PFSK-1 (cell line): ENCODE data around the gene CSPG5.

Experiments used
- FOXP2 ChIP-seq: optimal IDR thresholded peaks from 2 replicates; pipeline ENCODE3; 2011; ENCODE audit warnings: borderline replicate concordance, control low read depth, inconsistent platforms; ENCODE audit not compliant: insufficient read depth; ENCODE audit errors: extremely low read length, extremely low read depth
- POLR2AphosphoS5 ChIP-seq: IDR thresholded peaks from 2 replicates; pipeline ENCODE4 v1.6.1; 2012; ENCODE audit warnings: low read depth, mild to moderate bottlenecking, control low read depth, low read length, moderate library complexity
- SIN3A ChIP-seq: IDR thresholded peaks from 2 replicates; pipeline ENCODE4 v1.6.1; 2012; ENCODE audit warnings: mild to moderate bottlenecking, low read length, moderate library complexity, borderline replicate concordance; ENCODE audit not compliant: insufficient read depth
- TAF1 ChIP-seq: IDR thresholded peaks from 2 replicates; pipeline ENCODE4 v1.6.1; 2012; ENCODE audit warnings: low read length, control low read depth, borderline replicate concordance; ENCODE audit not compliant: insufficient read depth
- TF ChIP-seq, protein P1 (sequence below), 2 experiments: IDR thresholded peaks; 2 replicates each; pipeline versions ENCODE4 v1.6.1 to v1.8.0; 2011 to 2012; ENCODE audit warnings: low read depth in 2 of 2, low read length in 2 of 2, control low read depth in 1 of 2, inconsistent platforms in 1 of 2, mild to moderate bottlenecking in 1 of 2, moderate library complexity in 1 of 2; ENCODE audit not compliant: insufficient read depth in 1 of 2

CSPG5 gene

GRCh38 chr3:47540281-47540680 is 38.4 kb downstream of the CSPG5 start:
- TF ChIP-seq TAF1, result no peak
- TF ChIP-seq FOXP2, result no peak
- TF ChIP-seq, protein P1, sequence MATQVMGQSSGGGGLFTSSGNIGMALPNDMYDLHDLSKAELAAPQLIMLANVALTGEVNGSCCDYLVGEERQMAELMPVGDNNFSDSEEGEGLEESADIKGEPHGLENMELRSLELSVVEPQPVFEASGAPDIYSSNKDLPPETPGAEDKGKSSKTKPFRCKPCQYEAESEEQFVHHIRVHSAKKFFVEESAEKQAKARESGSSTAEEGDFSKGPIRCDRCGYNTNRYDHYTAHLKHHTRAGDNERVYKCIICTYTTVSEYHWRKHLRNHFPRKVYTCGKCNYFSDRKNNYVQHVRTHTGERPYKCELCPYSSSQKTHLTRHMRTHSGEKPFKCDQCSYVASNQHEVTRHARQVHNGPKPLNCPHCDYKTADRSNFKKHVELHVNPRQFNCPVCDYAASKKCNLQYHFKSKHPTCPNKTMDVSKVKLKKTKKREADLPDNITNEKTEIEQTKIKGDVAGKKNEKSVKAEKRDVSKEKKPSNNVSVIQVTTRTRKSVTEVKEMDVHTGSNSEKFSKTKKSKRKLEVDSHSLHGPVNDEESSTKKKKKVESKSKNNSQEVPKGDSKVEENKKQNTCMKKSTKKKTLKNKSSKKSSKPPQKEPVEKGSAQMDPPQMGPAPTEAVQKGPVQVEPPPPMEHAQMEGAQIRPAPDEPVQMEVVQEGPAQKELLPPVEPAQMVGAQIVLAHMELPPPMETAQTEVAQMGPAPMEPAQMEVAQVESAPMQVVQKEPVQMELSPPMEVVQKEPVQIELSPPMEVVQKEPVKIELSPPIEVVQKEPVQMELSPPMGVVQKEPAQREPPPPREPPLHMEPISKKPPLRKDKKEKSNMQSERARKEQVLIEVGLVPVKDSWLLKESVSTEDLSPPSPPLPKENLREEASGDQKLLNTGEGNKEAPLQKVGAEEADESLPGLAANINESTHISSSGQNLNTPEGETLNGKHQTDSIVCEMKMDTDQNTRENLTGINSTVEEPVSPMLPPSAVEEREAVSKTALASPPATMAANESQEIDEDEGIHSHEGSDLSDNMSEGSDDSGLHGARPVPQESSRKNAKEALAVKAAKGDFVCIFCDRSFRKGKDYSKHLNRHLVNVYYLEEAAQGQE (IDR thresholded peaks at IDR 0.05; ENCODE audit: insufficient read depth in 1 of 2, low read depth in 2 of 2, low read length in 2 of 2), result no peak
- TF ChIP-seq SIN3A, result no peak

DNA sequence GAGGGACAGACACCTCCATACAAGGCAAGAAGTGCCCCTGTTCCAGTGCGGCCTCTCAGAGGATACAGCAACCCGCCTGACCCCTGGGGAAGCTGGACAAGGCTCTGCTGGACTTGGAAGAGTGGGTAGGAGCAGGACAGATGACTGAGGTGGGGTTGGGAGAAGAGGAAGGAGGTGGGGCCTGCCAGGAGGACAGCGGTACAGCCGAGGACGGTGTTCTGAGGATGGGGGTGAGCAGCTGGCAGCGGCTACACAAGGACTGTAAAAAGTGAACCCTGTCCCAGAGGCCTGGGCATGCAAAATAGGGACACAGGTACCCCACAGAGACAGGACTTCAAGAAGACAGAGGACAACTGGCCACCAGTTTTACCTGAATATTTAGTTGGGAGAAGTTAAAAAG is 41.7 kb downstream of the CSPG5 start:
- no peak for TF ChIP-seq TAF1
- no peak for TF ChIP-seq POLR2AphosphoS5
- TF ChIP-seq, protein P1 (IDR thresholded peaks at IDR 0.05; ENCODE audit: insufficient read depth in 1 of 2, low read depth in 2 of 2, low read length in 2 of 2), result no peak
- TF ChIP-seq FOXP2, result no peak
- TF ChIP-seq SIN3A, result no peak

DNA sequence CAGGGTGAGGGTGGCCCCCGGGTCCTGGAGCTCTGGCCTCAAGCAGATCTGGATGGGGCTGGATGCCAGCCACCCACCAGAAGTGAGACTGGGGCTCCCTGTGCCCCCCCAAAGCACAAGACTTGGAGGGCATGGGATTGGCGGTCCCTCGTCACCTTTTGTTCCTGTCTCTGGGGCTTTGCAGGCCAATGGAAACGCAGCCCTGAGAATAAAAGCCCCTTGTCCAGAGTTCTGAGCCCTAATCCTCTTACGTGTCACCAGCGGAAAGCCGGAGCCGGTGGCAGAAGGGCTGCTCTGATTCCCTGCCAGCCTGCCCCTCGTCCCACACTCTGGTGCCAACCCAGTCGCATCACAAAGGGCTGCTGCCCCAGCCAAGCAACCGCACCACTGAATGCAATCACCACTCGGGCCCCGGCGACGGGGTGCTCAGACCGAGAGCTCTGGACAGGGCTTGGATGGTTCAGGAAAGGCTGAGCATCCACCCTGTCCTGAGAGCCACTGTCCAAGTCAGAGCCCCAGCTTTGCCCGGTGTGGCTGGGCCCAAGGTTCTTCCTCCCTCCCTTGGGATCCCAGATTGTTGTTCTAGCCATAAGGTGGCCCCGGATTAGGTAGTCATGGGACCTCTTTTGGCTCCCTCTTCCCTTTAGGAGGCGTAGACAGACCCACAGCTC is 42.3 kb downstream of the CSPG5 start:
- TF ChIP-seq POLR2AphosphoS5 (no peak), TAF1 (no peak), SIN3A (no peak), FOXP2 (no peak)
- TF ChIP-seq, protein P1 (IDR thresholded peaks at IDR 0.05; ENCODE audit: insufficient read depth in 1 of 2, low read depth in 2 of 2, low read length in 2 of 2), result no peak

DNA sequence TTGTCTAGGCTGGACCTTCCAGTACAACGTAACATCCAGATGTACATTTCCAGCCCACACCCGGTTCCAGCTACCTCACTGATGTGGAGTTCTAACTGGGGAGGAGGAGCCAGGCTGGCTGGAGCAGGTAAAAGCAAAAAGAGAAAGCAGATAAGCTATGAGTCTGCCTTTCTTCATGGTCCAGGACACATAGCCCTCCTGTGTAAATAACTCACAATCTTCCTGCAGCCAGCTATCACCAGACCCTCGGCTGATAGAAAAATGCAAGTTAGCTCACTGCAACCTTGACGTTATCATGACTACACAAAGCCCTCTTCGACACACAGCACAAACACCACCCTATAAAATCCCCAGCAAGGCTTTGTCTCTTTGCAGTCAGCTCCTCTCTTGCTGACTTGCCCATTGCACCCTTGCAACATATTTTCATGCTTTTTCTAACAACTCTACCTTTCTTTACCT is 44.6 kb downstream of the CSPG5 start:
- TF ChIP-seq TAF1, result no peak
- TF ChIP-seq FOXP2, result no peak
- TF ChIP-seq, protein P1 (IDR thresholded peaks at IDR 0.05; ENCODE audit: insufficient read depth in 1 of 2, low read depth in 2 of 2, low read length in 2 of 2), result no peak
- TF ChIP-seq SIN3A, result no peak
- no peak for TF ChIP-seq POLR2AphosphoS5

DNA sequence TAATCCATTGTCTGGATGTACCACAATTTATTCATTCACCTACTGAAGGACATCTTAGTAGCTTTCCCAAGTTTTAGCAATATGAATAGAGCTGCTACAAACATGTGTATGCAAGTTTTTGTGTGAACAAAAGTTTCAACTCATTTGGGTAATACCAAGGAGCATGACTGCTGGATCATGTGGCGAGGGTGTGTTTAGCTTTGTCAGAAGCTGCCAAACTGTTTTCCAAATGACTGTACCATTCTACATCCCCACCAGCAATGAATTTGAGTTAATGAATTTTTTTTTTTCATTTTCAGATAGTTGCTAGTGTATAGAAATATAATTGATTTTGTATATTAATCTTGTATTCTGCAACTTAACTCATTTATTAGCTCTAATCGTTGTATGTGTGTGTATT is 45.2 kb downstream of the CSPG5 start:
- TF ChIP-seq SIN3A (no peak), TAF1 (no peak)
